ENCODE results near the gene PPP1R9B.

PPP1R9B gene

DNA sequence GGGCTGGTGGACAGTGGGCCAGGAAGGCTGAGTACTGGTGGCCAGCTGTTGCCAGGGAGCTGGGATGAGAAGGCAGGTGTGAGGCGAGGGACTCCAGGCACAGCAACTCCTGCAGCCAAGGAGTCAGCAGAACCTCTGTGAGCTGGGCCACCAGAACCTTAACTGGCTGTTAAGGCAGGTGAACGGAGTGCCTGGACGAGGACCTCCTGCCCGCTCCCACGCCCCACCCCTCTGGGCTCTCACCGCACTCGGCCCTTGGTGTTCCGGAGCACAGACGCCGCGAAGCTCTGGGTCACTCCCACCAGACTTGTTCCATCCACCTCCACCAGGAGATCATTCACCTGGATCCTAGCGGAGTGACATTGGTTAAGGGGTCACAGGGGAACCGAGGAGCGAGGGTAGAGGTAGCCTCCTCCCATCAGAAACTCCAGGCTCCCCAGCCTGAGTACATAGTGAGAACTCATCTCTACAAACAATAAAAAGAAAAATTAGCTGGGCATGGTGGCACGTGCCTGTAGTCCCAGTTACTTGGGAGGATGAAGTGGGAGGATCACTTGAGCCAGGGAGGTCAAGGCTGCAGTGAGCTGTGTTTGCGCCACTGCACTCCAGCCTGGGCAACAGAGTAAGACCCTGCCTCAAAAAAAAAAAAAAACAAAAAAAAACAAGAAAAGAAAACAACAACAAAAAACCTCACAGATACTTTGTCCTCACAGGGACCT lies 9.3 kb downstream of the PPP1R9B start:
- Histone ChIP-seq H3K27me3 (ENCODE audit: insufficient read depth, low read depth, severe bottlenecking) (no peaks in the 10 kb centered on the region), H3K27ac (no peak overlapping the region), H3K9me3 (ENCODE audit: severe bottlenecking) (no peaks in the 10 kb centered on the region), H3K4me3 (ENCODE audit: low read depth, low read length) (no peak overlapping the region), H3K36me3 (peaks cover 95% of the 10 kb centered on the region)
- DNase-seq, result no peak
- TF ChIP-seq CTCF (IDR thresholded peaks at IDR 0.05; ENCODE audit: low read depth, low read length), result no peak

- peak; percentile 100 for TF ChIP-seq CTCF (IDR thresholded peaks at IDR 0.05; ENCODE audit: low read depth, low read length)
- Histone ChIP-seq H3K36me3 (peaks cover 98% of the 10 kb centered on the region), H3K9me3 (ENCODE audit: severe bottlenecking) (no peaks in the 10 kb centered on the region), H3K4me3 (ENCODE audit: low read depth, low read length) (no peak overlapping the region), H3K27ac (peak overlapping the region; percentile 40), H3K27me3 (ENCODE audit: insufficient read depth, low read depth, severe bottlenecking) (no peaks in the 10 kb centered on the region)
- DNase-seq, result peak; percentile 89
Measured at GRCh38 chr17:50139950-50140885, 10.3 kb downstream of the PPP1R9B start.

GRCh38 chr17:50139185-50139783 lies 11.2 kb downstream of the PPP1R9B start:
- Histone ChIP-seq H3K9me3 (ENCODE audit: severe bottlenecking) (no peaks in the 10 kb centered on the region), H3K27ac (peak overlapping the region; percentile 40), H3K4me3 (ENCODE audit: low read depth, low read length) (no peak overlapping the region), H3K27me3 (ENCODE audit: insufficient read depth, low read depth, severe bottlenecking) (no peaks in the 10 kb centered on the region), H3K36me3 (peaks cover 95% of the 10 kb centered on the region)
- DNase-seq, result no peak
- TF ChIP-seq CTCF (IDR thresholded peaks at IDR 0.05; ENCODE audit: low read depth, low read length), result no peak

GRCh38 chr17:50137042-50137441 lies 13.4 kb downstream of the PPP1R9B start:
- TF ChIP-seq CTCF (IDR thresholded peaks at IDR 0.05; ENCODE audit: low read depth, low read length), result no peak
- no peaks in the 10 kb centered on the region for H3K27me3 ChIP-seq (ENCODE audit: insufficient read depth, low read depth, severe bottlenecking)
- H3K27ac ChIP-seq, result no peak overlapping the region
- peaks cover 72% of the 10 kb centered on the region for H3K36me3 ChIP-seq
- no peak for DNase-seq
- no peaks in the 10 kb centered on the region for H3K9me3 ChIP-seq (ENCODE audit: severe bottlenecking)
- H3K4me3 ChIP-seq (ENCODE audit: low read depth, low read length), result no peak overlapping the region

- TF ChIP-seq CTCF (IDR thresholded peaks at IDR 0.05; ENCODE audit: low read depth, low read length), result no peak
- no peaks in the 10 kb centered on the region for H3K9me3 ChIP-seq (ENCODE audit: severe bottlenecking)
- H3K27ac ChIP-seq, result no peak overlapping the region
- peaks cover 66% of the 10 kb centered on the region for H3K36me3 ChIP-seq
- H3K4me3 ChIP-seq (ENCODE audit: low read depth, low read length), result no peak overlapping the region
- no peak for DNase-seq
- no peaks in the 10 kb centered on the region for H3K27me3 ChIP-seq (ENCODE audit: insufficient read depth, low read depth, severe bottlenecking)
Measured at GRCh38 chr17:50136096-50136687, 14.3 kb downstream of the PPP1R9B start.

All from WERI-Rb-1 (cell line).